Stimulated activated CD8-positive, alpha-beta memory T cell treated with anti-CD3 and anti-CD28 coated beads, Interleukin-12 subunit alpha, Interleukin-12 subunit beta, amount 100 ng/mL, for 4 hours (primary cell): ENCODE results near the gene ULK3.

Experiments
- DNase-seq: peaks from one replicate; pipeline ENCODE4 v3.0.0-alpha.2; 2020; ENCODE audit warnings: low read depth

ULK3 gene

DNA sequence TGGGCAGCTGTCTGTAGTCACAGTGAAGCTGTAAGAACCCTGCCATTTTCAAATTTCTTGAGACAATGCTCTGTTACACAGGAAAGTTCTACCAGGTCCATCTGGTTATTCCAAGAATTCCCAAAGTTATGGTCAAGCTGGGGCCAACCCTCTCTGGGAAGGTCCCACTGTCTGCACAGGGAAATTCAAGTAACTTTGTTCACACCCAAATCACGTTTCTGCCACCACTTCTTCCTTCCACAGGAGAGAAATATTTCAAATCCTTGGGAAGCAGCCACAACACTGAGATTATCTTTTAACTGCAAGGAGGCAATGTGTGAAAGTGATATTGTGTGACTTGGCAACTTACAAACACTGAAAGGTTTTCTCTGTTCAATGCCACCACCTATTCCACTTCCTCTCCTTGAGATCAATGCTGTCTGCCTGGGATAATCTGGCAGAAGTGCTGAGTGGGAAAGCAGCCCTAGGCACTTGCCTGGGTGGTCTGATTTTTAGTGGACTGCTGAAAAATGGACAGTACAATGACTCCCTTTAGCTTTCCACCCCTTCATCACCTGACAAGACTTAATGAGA, 24.6 kb upstream of the ULK3 start:
- no peak for DNase-seq

DNA sequence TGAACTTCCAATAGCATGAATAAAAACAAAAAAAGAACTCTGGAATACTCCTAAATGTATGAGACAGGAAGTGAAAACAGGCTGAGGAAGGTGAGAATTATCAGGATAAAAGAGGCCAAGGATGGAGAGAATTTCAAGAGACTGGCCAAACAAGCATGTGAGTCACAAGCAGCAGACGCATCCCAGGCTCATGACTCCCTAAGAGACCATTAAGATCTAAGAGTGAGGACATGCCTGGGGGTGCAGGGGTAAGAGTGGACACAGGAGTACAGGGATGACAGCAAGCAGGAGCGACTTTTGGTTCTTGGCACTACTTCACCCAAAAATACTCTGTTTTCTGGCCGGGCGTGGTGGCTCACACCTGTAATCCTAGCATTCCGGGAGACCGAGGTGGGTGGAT, 23.1 kb upstream of the ULK3 start:
- DNase-seq = no peak

DNA sequence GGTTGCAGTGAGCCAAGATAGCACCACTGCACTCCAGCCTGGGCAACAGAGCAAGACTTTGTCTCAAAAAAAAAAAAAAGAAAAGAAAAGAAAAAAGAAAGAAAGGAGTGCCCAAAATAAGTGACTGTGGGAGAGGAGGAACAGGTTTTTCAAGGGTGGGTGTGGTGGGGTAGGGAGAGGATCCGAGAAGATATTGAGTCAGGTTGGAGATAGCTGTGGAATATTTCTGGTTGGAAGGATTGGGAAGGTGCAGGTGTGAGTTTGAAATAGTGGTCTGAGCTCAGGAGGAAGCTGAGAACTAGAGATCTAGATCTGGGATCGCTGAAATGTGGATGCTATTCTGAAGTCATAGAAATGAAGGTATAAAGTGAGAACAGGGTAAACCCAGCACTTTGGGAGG, 22.4 kb upstream of the ULK3 start:
- no peak for DNase-seq

DNA sequence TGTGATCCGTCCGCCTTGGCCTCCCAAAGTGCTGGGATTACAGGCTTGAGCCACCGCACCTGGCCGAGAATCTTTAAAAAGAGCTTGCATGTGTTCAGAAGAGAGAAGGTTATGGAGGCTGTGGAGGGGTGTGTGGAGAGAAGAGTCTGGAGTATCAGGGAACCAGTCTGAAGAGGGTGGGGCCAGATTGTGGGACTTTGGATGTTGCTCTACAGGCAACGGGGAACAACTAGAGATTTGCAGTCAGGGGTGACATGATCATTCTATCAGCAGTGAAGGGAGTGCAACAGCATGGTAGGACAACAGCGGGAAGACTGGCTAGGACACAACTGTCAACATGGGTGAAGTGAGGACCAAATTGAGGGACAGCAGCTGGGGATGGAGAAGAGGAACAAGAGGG, 21.3 kb upstream of the ULK3 start:
- no peak for DNase-seq

DNA sequence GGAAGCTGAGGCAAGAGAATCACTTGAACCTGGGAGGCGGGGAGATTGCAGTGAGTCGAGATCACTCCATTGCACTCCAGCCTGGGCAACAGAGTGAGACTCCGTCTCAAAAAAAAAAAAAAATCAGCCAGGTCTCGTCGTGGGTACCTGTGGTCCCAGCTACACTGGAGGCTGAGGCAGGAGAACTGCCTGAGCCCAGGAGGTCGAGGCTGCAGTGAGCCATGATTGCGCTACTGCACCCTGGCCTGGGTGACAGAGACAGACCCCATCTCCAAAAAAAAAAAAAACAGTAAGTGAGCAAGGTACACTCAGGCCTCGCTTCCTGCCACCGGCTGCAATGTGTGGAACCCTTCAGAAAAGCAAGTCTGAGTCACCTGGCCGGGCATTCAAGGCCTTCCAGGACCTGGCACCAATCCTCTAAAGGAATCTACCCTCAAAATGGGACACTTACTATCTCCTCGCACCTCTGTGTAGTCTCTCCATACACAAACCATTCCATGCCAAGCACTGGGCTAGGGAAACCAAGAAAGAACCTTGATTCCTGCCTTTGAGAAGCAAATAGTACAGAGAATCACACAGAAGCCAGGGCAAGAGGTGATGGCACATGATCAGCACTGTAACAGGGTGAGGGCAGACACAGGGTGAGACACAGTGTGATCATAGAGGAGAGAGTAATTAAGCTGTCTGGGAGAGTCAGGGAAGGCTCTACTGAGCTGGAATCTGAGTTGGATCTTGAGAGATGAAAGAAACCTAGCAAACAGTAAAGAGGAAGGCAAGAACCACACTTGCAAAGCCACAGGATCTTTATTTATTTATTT, 20.5 kb upstream of the ULK3 start:
- no peak for DNase-seq

DNA sequence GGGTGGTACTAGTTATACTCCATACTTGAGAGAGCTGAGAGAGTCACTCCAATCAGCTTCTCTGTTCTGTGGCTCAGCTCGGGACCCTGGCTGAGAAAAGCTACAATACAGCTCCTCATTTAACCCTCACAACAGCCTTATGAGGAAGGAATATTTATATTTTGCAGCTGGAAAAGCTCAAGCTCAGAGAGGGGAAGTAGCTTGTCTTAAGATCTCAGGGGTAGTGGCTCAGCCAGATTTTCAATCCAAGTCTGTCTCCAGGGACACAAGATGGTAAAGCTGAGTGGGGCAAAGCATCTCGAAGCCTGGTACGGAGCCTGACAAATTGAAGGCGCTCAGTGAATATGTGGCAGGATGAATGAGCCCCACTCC, 15.4 kb upstream of the ULK3 start:
- DNase-seq = no peak

DNA sequence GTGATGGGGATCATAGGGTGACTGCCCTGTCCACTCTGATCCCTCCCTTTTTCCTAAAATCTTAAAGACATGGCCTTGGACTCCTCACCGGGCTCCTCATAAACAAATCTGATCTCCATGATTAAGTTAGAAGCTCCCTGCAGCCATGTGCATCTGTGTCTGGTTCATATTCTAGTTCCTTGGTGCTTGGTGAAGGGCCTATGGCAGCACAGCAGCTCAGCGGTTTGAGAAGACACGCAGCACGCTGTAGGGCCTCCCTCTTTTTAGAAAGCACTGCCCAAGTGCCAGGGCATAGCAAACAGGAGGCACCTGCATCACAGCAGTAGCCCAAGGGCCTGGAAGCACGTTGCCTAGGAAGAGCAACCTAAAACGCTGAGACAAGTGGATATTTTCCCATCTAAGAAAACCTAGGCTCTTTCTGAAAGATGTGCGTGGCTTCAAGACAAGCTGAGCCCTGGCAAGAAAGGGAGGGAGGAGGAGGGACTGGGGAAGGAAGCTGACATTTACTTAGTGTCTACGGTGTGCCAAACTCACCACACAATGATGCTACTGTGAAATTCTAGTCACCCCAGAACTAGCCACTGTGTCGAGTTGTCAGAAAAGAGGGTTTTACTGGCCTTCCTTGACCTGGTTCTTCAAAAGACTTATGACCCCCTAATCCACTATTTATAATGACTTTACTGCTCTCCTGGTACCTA, 14.9 kb upstream of the ULK3 start:
- DNase-seq = no peak

DNA sequence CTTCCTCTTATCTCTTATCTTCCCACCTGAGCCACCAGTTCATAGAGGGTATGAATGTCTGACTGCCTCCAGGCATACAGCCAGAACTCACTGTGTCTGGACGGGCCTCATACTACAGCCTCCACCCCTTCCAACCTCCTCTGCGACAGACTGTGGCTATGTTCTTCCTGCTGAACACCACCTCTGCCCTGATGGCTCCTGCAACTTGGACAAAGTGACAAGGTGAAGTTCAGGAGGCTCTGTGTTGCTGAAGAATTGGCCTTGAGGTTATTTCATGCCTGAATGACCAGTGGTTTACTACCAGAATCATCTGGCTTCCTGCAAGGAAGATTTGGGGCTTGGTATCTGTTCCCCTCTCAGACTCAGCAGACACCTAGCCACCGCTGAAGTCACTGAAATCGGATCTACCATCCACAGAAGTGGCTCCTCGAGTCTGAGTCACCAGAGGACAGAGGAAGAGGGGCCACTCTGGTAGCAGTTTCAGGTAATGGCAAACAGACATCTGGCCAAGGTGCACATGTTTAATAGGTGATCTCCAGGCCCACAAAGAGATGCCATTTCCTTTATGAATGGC, 14.2 kb upstream of the ULK3 start:
- DNase-seq = no peak

DNA sequence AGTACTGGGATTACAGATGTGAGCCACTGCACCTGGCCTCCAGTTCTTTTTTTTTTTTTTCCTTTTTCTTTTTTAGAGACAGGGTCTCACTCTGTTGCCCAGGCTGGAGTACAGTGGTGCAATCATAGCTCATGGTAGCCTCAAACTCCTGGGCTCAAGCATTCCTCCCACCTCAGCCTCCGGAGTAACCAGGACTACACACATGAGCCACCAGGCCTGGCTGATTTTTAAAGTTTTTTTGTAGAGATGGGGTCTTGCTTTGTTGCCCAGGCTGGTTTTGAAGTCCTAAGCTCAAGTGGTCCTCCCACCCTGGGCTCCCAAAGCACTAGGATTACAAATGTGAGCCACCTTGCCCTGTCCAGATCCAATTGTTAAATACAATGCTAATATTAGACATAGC, 13.6 kb upstream of the ULK3 start:
- no peak for DNase-seq

DNA sequence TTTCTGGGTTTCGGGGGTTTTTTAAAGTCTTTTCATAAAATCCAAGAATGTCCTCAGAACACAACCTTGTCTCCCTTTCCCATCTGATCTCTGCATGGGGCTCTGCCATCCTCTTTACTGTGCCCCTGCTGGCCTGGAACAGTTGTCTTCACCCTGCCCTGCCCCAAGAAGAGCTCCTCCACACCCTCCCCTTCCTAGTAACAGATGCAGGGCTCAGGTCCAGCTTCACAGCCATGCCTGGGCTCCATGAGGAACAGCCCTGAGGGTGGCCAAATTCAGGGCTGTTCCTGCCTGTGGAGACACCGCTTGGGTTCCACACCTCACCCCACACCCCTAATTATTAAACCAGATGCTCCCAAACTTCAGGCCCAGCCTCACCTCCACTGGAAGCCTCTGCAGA, 12.9 kb upstream of the ULK3 start:
- no peak for DNase-seq

DNA sequence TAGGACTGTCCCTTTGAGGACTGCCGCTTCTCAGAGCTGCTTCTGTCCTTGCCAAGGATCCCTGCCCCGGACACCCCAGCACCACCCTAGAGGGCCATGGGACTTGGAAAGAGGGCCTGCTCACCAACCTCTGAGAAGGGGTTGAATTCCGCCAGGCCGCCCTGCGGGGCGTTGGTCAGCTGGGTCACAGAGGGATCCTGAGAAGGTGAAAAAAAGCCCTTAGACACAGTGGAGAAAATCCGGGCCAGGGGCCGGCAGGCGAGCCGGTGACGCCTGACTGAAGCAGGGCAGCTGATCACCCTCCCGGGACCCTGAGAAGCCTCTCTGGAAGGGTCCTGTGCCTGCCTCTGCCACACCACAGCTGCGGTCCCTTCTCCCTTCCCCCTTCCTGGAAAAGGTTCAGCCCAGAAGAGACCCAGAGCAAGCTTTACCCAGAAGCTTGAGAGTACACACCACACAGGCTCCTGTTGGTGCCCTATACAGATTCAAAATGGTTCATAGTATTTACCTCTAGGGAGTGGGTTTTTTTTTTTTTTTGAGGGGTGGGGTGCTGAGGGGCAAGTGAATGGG, 11.6 kb upstream of the ULK3 start:
- DNase-seq = no peak

DNA sequence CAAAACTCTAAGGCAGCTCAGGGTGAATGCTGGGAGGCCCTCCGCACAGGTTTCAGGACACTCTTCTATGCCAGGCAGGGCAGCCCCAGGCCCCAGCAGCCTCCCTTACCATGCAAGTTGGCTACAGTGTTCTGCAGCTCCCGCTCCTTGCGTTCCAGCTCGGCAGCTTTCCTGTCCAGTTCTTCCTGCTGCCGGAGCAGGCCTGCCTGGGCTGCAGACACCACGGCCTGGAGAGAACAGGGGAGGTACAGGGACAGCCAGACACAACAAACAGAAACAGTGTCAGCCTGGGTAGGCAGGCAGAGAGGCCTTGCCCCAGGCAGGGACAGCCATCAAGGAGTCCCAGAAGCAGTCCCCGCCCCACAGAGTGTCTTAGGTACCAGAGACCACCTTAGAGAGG, 9.0 kb upstream of the ULK3 start:
- no peak for DNase-seq

DNA sequence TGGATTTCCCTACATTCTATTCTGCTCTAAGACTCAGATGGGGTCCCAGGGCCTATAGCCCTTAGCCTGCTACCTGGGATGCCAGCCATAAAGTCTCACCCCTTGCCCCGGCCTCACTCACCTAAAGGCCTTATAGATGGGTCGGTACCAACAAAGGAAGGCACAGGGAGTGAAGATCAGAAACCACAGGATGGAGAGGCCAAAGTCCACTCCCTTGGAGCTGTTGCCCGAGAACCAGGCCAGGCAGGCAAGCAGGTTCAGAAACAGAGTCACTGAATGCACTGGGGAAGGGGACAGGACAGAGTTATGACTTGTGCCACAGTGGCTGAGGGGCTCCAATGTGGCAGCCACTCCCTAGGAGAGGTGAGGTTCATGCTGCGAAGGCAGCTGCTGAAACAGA, 7.4 kb upstream of the ULK3 start:
- DNase-seq = no peak

DNA sequence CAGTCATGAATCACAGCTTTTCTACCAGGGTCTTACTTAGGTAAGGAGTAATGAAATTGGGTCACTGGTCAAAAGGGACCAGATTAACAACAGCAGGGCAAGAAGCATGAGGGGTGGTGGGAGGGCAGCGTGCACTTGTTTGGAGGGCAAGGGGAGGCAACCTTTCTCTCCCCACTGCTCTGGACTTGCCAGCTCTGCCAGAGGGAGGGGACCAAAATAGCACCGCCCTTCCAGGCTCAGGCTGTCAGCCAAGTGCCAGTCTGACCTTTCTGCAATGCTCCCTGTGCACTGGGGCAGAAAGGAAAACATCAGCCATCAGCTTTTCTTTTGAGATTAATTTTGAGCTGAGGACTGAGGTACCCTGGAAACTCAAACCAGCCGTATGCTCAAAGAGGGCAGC, 4.5 kb upstream of the ULK3 start:
- no peak for DNase-seq

DNA sequence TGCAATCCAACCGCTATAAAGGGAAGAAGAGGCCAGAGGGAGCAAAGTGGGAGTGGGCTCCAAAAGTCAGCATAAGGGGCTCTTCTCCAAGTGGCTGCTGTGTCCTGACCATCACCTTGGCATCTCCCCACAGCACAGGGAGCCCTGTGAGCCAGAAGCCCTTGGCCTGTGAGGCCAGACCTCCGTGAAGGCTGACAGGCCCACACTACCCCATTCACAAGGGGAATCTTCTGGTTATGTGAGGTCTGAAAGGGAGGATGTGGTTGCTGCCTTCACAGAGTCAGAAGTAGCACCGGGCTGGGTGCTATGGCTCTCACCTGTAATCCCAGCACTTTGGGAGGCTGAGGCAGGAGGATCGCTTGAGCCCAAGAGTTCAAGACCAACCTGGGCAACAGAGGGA, 2.6 kb upstream of the ULK3 start:
- DNase-seq = no peak

DNA sequence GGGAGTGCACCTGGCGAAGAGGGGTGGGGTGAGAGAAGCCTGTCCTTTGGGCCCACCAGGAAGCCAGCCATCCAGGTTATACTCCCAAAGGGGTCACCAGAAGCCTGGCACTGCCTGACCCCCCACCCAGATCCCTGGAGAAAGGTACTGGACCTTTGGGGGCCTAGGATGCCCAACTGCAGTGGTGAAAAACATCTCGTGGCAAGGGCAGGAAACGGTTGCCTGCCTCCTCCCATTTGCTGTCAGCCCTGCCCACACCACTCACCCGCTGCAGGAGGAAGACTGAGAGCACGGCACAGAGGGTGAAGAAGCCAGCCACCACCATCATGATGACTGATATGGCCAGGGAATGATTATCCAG, 2.2 kb upstream of the ULK3 start:
- peak; percentile 23 for DNase-seq

DNA sequence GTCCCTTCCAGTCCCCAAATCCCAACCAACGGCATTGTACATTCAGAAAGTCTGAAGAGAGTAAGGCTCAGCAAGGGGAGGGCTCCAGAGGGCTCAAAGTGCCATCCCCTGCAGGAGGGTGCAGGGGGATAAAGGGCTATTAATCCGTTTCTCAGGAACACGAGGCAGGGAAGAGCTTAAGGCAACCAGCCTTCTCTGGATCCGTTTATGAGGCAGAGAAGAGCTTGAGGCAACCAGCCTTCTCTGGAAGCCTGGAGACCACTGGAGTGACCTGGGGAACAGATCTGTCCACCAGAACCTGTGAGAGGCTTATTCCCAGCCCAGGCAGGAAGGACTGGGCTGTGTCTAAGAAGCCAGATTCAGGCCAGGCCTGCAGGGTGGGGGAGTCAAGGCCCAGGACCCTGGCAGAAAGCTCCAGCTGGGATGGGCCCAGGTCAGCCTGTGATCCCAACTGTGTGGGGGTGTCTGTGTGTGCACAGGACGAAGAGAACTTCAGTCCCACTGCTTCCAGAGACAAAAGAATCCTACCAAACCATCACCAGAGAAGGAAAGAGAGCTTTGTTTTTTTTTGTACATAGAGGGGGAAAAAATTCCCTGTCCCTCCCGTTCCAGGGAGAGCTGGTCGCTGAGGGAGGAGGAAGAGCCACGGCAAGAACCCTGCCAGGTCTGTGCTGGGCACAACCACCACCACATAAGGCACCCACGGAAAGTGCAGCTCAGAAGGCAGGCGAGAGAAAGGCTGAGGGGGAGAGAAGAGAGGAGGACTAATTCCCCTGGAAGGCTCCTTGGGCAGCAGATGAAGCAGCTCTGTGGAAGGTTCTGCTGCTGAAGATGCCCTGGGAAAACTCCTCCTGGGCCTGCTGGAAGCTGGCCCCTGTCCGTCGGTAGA, 1.6 kb upstream of the ULK3 start:
- no peak for DNase-seq

DNA sequence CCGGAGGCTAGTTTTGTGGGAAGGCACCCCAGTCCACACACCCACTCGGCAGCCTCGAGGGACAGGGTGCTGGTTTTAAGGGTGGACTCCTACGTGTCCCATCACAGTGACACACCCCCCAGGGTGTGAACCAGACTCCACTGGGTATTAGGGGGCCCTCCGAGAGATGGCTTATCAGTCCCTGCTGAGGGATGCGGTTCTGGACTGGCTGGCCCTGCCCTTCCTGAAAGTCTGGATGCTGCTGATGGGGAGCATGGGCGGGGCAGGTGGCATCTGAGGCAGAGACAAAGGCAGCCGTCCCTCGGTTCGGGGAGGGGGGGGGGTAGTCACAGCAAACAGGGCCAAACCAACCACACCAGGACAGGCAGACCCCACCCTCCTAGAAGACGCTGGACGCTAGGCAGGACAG, 939 bp upstream of the ULK3 start:
- no peak for DNase-seq

DNA sequence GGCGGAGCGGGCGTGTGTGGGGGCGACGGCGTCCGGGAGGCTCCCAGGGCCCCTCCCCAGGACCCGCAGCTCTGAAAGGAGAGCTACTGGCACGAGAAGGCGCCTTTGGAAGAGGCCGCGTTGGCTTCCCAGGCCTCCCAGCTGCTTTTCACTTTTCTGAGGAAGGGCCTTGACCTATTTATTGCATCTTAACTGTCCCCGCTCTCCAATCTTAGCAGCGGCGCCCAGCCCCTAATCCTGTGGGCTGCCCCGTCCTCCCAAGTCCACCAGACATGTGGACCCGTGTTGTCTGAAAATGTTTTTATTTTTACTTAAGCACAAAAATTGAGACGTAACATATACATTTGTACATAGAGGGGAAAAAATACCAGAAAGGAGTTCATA, 481 bp upstream of the ULK3 start:
- DNase-seq = no peak

DNA sequence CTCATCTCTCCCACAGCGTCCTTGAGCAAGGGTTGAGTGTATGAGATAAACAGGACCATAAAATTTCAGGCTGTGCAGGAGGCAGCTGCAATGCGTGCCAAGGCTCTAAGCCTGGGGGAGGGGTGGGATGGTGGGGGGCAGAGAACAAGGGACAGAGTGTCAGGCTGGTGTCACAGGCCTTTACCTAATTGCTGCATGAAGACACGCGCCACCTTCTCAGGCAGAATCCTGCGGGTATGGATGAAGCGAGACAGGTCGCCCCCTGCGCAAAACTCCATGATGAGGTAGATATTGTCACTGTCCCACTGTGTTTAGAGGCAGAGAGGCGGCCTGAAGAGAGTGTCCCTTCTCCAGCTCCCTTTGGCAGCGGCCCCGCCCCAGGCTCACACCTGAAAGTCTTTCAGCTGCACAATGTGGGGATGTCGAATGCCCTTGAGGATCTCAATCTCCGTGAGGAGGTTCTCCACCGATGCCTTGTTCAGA, 1.0 kb downstream of the ULK3 start:
- no peak for DNase-seq

DNA sequence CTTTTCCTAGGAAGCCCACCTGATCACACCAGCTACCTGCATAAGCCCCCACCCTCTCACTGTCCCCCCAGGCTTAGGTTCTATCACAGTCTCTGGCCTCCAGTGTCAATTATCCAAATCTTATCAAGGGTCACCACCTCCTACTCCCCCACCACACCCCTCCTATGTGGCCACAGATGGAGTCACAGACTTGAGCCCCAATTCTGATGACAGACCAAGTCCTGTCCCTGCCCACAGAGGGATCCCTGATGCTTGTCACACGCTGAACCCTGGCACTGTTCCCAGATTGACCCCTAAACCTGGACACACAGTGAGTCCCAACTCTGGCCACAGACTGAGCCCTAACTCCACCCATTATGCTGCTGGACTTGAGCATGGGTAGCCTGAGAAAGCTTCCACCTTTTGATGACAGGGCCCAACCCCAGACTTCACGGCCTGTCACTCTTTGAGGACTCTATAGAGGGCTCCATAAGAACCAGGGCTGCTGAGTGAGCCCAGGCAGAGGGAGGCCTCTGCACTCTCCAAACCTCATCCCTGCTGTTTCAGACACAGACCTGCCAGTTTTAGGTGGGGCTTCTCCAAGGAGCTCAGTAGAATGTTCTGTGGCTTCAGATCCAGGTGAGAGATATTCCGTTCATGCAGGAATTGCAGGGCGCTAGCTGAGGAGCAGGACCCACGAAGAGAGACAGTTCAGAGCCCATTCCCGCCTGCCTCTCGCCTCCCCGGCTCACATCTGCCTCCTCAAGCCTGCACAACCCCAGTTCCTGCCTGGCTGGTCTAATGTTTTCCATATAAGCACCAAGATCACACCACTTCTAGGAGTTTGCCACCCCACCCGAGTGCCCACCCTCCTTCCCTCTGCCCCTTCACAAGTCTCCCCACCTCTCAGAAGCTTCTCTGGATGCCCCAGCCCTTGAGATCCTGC, 1.8 kb downstream of the ULK3 start:
- no peak for DNase-seq
